Adrenal gland (tissue), 12 donors: Measurements from ENCODE around the gene NSRP1. TPM values are rescaled to one million over a fixed set of nuclear protein-coding genes. Genes with fewer than 3 reads are reported as not detected.
"Not testable (repeated sequence)": the region's sequence is repeated elsewhere in the genome, so short reads cannot be mapped to it uniquely, and the experiment has no call there.

Experiments
- DNase-seq, 7 donors: peaks; one replicate each; pipeline ENCODE4 v3.0.0-alpha.2; 2019 to 2020
- H3K27ac ChIP-seq, 5 donors: fragments of 200-600 bp; sonication (generic) in 4 of 5; 1 replicate in 3 of 5; 2 replicates in 2 of 5; pipeline versions ENCODE4 v1.5.1 to v1.8.0; 2016 to 2020; ENCODE audit warnings: mild to moderate bottlenecking in 1 of 5
- H3K27me3 ChIP-seq: fragments of 200-600 bp; 2 replicates; pipeline ENCODE4 v1.8.0; 2021
- H3K36me3 ChIP-seq, 2 donors: fragments of 200-600 bp; replicated peaks in 1 of 2; 1 replicate in 1 of 2; 2 replicates in 1 of 2; pipeline versions ENCODE4 v1.5.1 to v1.8.0; 2018 to 2022
- H3K4me1 ChIP-seq, 2 donors: fragments of 200-600 bp; replicated peaks in 1 of 2; 1 replicate in 1 of 2; 2 replicates in 1 of 2; pipeline versions ENCODE4 v1.5.1 to v1.8.0; 2018 to 2021
- H3K4me3 ChIP-seq, 4 donors: fragments of 200-600 bp; sonication (generic) in 3 of 4; one replicate each; pipeline ENCODE4 v1.5.1; 2016 to 2018
- H3K9me3 ChIP-seq, 3 donors: fragments of 200-600 bp; sonication (generic) in 1 of 3; replicated peaks in 1 of 3; 1 replicate in 2 of 3; 2 replicates in 1 of 3; pipeline versions ENCODE4 v1.5.1 to v1.8.0; 2016 to 2021
- POLR2A ChIP-seq, 2 donors: fragments of 450-650 bp; IDR thresholded peaks; one replicate each; pipeline ENCODE4 v1.6.1; 2017; ENCODE audit warnings: antibody characterized with exemption in 2 of 2, mild to moderate bottlenecking in 2 of 2, moderate library complexity in 1 of 2
- WGBS, 4 donors: extraction: QIAGEN DNeasy Blood & Tissue Kit in 2 of 4; methylation state at CpG; one replicate each; pipeline versions ENCODE4 v1.1.5 to v1.1.7; 2013 to 2017; 5-methylcytosine and 5-hydroxymethylcytosine counted together
- intact Hi-C, 2 donors: fragments of 100-400 bp; cut with DNase I; formaldehyde crosslinking; loops; one replicate each; pipeline versions ENCODE4 v1.14.1 to v1.15.0; 2022 to 2023
- polyA plus RNA-seq, 3 donors: library from polyadenylated mRNA; stranded (reverse); fragments of 200-250 nt in 2 of 3; fragments of 350-450 nt in 1 of 3; fragmentation: Illumina TruSeq in 1 of 3; extraction: RNeasy Lipid Tissue Mini Kit (QIAGEN cat#74804) in 1 of 3; gene quantifications; one replicate each; pipeline ENCODE4 v1.2.3, GENCODE V29; 2013 to 2014
- total RNA-seq, 9 donors: library from RNA; depleted of rRNA in 4 of 9; stranded (reverse); fragments of >200 nt in 4 of 9; fragments of 120-200 nt in 1 of 9; fragmentation: NEBNext Ultra II Directional in 1 of 9; extraction: Animal tissue kit (Norgen Biotek cat#: 25700) in 1 of 9; gene quantifications; one replicate each; pipeline versions ENCODE4 v1.1.0 to v1.2.4, GENCODE V29; 2013 to 2023
- TF ChIP-seq, protein P1 (sequence below), 6 experiments: fragments of 450-650 bp in 4 of 6; fragments of 200-600 bp in 2 of 6; sonication (generic) in 1 of 6; IDR thresholded peaks; 1 replicate in 5 of 6; 2 replicates in 1 of 6; pipeline versions ENCODE4 v1.5.1 to v1.8.0; 2016 to 2021; ENCODE audit warnings: antibody characterized with exemption in 6 of 6, mild to moderate bottlenecking in 2 of 6, moderate library complexity in 1 of 6
- donor health status: healthy with polysubstance abuse.
- donor health status: Bipolar disorder and iron deficiency.
- donor health status: DM: yes; HTN: yes; CAD: no.
- donor health status: DM: no; HTN: no; CAD: no.
- donor health status: DM: no; HTN: no; CAD: no.
- donor health status: DM: yes; HTN: yes; CAD: no.

Gene NSRP1
- total and polyA plus RNA-seq, 12 donors, result 8.9 to 63.6 (median 22.1) TPM

DNA sequence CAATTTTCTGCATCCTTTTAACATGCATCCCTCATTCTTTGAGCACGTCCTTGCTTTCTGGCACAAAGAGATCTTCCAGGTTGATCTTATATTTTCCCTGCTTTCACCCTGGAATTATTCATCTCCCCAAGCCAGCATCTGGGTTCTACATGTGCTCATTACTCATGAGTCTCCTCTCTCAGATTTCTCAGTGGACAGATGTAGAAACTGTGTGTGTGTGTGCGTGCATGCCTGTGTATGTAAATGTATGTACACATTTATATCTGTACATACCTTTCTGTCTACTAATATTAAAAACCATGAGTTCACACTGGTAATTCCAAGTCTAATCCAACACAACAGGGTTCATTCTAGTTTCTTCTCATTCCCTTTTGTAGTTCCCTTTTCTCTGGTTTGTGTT, 41.9 kb upstream of the NSRP1 start:
- Histone ChIP-seq H3K27ac (no peak overlapping the region), H3K4me1 (no peaks in the 10 kb centered on the region), H3K9me3 (no peaks in the 10 kb centered on the region), H3K27me3 (no peaks in the 10 kb centered on the region), H3K36me3 (no peaks in the 10 kb centered on the region), H3K4me3 (no peak overlapping the region)
- no peak for TF ChIP-seq POLR2A (IDR thresholded peaks at IDR 0.05)
- TF ChIP-seq, protein P1, sequence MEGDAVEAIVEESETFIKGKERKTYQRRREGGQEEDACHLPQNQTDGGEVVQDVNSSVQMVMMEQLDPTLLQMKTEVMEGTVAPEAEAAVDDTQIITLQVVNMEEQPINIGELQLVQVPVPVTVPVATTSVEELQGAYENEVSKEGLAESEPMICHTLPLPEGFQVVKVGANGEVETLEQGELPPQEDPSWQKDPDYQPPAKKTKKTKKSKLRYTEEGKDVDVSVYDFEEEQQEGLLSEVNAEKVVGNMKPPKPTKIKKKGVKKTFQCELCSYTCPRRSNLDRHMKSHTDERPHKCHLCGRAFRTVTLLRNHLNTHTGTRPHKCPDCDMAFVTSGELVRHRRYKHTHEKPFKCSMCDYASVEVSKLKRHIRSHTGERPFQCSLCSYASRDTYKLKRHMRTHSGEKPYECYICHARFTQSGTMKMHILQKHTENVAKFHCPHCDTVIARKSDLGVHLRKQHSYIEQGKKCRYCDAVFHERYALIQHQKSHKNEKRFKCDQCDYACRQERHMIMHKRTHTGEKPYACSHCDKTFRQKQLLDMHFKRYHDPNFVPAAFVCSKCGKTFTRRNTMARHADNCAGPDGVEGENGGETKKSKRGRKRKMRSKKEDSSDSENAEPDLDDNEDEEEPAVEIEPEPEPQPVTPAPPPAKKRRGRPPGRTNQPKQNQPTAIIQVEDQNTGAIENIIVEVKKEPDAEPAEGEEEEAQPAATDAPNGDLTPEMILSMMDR (IDR thresholded peaks at IDR 0.05), result no peak
- intact Hi-C loops, result no loop called here
- WGBS, 4 donors, result 71 to 91% (median 86%) methylated on average over 2 of the region's 2 CpGs
- no peak for DNase-seq

DNA sequence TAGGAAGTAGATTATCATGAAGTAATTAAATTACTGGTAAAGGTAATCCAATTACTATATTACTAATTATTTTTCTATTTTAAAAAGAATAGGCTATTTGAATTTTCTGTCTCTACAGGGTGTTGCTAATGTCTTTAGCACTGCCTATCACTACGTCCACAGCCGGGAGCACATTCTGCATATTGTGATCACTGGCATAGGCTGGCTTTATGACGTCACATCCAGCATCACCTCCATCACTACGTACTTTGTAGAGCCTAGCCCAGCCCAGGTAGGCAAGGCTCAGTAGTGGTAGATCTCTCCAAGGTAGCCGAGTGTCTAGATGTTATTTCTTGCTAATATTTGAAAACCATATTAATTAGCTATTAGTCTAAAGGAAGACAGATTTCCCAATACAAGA, 33.8 kb upstream of the NSRP1 start:
- H3K4me3 ChIP-seq, result no peak overlapping the region
- peaks cover 3% of the 10 kb centered on the region for H3K27me3 ChIP-seq
- WGBS, 4 donors, result 82 to 91% (median 89%) methylated on average over 5 of the region's 5 CpGs
- no peaks in the 10 kb centered on the region for H3K4me1 ChIP-seq
- TF ChIP-seq, protein P1 (IDR thresholded peaks at IDR 0.05), result no peak
- TF ChIP-seq POLR2A (IDR thresholded peaks at IDR 0.05), result no peak
- H3K36me3 ChIP-seq, result no peaks in the 10 kb centered on the region
- no peaks in the 10 kb centered on the region for H3K9me3 ChIP-seq
- H3K27ac ChIP-seq, result no peak overlapping the region
- intact Hi-C loops, result loop anchor here in 1 of 2 donors (10.0 kb wide), 1 partner anchor 48 kb away; no protein-coding TSS in a partner anchor
- DNase-seq, result no peak

DNA sequence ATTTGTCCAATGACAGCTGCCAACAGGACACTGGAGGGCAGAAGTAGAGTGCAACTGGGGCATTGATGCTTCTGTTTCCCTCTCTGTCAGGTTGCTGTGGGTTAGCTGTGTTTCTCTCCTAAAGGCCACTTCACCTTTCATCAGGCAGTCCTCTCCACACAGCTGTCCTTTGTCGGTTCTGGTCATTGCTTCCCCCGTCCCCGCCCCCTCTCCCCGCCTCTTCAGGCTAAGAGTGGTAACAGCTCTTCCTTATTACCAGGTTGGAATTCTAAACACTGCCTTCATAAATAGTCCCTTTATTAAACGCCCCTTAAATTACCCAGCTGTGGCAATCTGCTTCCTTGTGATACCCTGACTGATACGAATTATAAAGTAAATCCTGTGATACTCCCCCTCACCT, 31.8 kb upstream of the NSRP1 start:
- DNase-seq, result no peak
- Histone ChIP-seq H3K9me3 (no peaks in the 10 kb centered on the region), H3K36me3 (no peaks in the 10 kb centered on the region), H3K27ac (no peak overlapping the region), H3K4me1 (no peaks in the 10 kb centered on the region), H3K4me3 (no peak overlapping the region), H3K27me3 (peaks cover 6% of the 10 kb centered on the region)
- intact Hi-C loops, result loop anchor here (5.0 to 10.0 kb wide), 2 partner anchors 50 to 52 kb away; no protein-coding TSS in a partner anchor
- TF ChIP-seq, protein P1 (IDR thresholded peaks at IDR 0.05), result no peak
- TF ChIP-seq POLR2A (IDR thresholded peaks at IDR 0.05), result no peak
- 40 to 59% (median 52%) methylated on average over 6 of the region's 6 CpGs for WGBS, 4 donors

DNA sequence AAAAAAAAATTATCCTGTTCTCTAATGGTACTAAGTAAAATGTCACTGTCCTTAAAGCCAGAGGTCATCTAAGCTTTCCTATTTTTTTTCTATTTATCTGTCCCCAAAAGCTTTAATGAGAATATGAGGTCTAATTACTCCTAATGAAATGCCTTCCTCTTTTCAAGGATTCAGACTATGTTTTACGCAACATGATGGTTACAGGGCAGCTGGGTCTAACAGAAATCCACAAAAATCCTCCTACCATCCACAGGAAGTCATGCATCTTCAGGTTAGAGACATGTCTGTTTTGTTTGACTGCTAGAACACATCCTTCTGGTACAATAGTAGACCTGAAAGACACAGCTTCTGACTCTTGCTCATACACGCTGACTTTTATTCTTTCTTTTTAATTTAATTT, 29.7 kb upstream of the NSRP1 start:
- H3K36me3 ChIP-seq, result no peaks in the 10 kb centered on the region
- WGBS, 4 donors, result 73 to 83% (median 78%) methylated on average over 2 of the region's 2 CpGs
- no peak for DNase-seq
- no peaks in the 10 kb centered on the region for H3K9me3 ChIP-seq
- TF ChIP-seq POLR2A (IDR thresholded peaks at IDR 0.05), result no peak
- TF ChIP-seq, protein P1 (IDR thresholded peaks at IDR 0.05), result no peak
- intact Hi-C loops, result loop anchor here (5.0 to 10.0 kb wide), 2 partner anchors 52 to 55 kb away; no protein-coding TSS in a partner anchor
- H3K27me3 ChIP-seq, result peaks cover 9% of the 10 kb centered on the region
- H3K4me3 ChIP-seq, result no peak overlapping the region
- no peak overlapping the region for H3K27ac ChIP-seq
- H3K4me1 ChIP-seq, result no peaks in the 10 kb centered on the region

DNA sequence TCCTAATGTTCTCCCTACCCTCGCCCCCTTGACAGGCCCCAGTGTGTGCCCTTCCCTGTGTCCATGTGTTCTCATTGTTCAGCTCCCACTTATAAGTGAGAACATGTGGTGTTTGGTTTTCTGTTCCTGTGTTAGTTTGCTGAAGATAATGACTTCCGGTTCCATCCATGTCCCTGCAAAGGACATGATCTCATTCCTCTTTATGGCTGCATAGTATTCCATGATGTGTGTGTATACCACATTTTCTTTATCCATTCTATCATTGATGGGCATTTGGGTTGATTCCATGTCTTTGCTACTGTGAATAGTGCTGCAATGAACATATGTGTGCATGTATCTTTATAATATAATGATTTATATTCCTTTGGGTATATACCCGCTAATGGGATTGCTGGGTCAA, 29.2 kb upstream of the NSRP1 start:
- H3K4me3 ChIP-seq, H3K27ac ChIP-seq, DNase-seq, H3K27me3 ChIP-seq, H3K4me1 ChIP-seq, H3K36me3 ChIP-seq, H3K9me3 ChIP-seq: not testable (repeated sequence)
- intact Hi-C loops, result loop anchor here (5.0 to 10.0 kb wide), 2 partner anchors 53 to 55 kb away; no protein-coding TSS in a partner anchor
- 71 to 87% (median 82%) methylated on average over 3 of the region's 3 CpGs for WGBS, 4 donors
